GM19455 (cell line): Measurements from ENCODE around the gene AGBL4.
"Not testable (repeated sequence)": the region's sequence is repeated elsewhere in the genome, so short reads cannot be mapped to it uniquely, and the experiment has no call there.

Source experiments
- ATAC-seq: cut with Tn5 transposase; IDR thresholded peaks from one replicate; pipeline ENCODE4 v1.9.1; 2021; ENCODE audit not compliant: unreplicated experiment

Gene AGBL4

GRCh38 chr1:49319426-49319963 is 704.3 kb downstream of the AGBL4 start:
- no peak for ATAC-seq

- ATAC-seq, result no peak
Measured at GRCh38 chr1:49318218-49318617, 705.5 kb downstream of the AGBL4 start.

GRCh38 chr1:49307457-49307856 is 716.3 kb downstream of the AGBL4 start:
- ATAC-seq, result no peak

- ATAC-seq, result no peak
Measured at GRCh38 chr1:49306507-49307070, 717.2 kb downstream of the AGBL4 start.

GRCh38 chr1:49302400-49302799 is 721.4 kb downstream of the AGBL4 start:
- not testable (repeated sequence) for ATAC-seq

GRCh38 chr1:49298304-49298703 is 725.5 kb downstream of the AGBL4 start:
- ATAC-seq, result no peak

GRCh38 chr1:49297783-49298182 is 726.0 kb downstream of the AGBL4 start:
- ATAC-seq, result no peak

GRCh38 chr1:49294539-49294938 is 729.2 kb downstream of the AGBL4 start:
- no peak for ATAC-seq

- no peak for ATAC-seq
Measured at GRCh38 chr1:49293016-49293415, 730.7 kb downstream of the AGBL4 start.

GRCh38 chr1:49257211-49258049 is 766.3 kb downstream of the AGBL4 start:
- ATAC-seq, result not testable (repeated sequence)

GRCh38 chr1:49252917-49253316 is 770.8 kb downstream of the AGBL4 start:
- no peak for ATAC-seq

- ATAC-seq, result no peak
Measured at GRCh38 chr1:49251019-49251784, 772.6 kb downstream of the AGBL4 start.

GRCh38 chr1:49240709-49241221 is 783.0 kb downstream of the AGBL4 start:
- no peak for ATAC-seq

- ATAC-seq, result no peak
Measured at GRCh38 chr1:49234988-49235387, 788.8 kb downstream of the AGBL4 start.

- no peak for ATAC-seq
Measured at GRCh38 chr1:49229555-49229954, 794.2 kb downstream of the AGBL4 start.

GRCh38 chr1:49226758-49227157 is 797.0 kb downstream of the AGBL4 start:
- ATAC-seq, result no peak

GRCh38 chr1:49225464-49225863 is 798.3 kb downstream of the AGBL4 start:
- ATAC-seq, result no peak

- ATAC-seq, result no peak
Measured at GRCh38 chr1:49213301-49213700, 810.5 kb downstream of the AGBL4 start.

GRCh38 chr1:49208712-49209111 is 815.0 kb downstream of the AGBL4 start:
- ATAC-seq, result no peak

GRCh38 chr1:49204720-49205119 is 819.0 kb downstream of the AGBL4 start:
- no peak for ATAC-seq

GRCh38 chr1:49200738-49201137 is 823.0 kb downstream of the AGBL4 start:
- no peak for ATAC-seq
